Fibroblast of villous mesenchyme (primary cell): Measurements from ENCODE around the gene ERG. TPM values are rescaled to one million over a fixed set of nuclear protein-coding genes. Genes with fewer than 3 reads are reported as not detected.

Source experiments
- DNase-seq: peaks from one replicate; pipeline ENCODE4 v3.0.0-alpha.2; 2010; ENCODE audit warnings: low read depth
- H3K4me3 ChIP-seq: 2 replicates; pipeline ENCODE4 v1.5.1; 2011; ENCODE audit warnings: low read depth, mild to moderate bottlenecking, low read length
- CTCF ChIP-seq: IDR thresholded peaks from 2 replicates; pipeline ENCODE4 v1.5.1; 2012; ENCODE audit warnings: low read depth, mild to moderate bottlenecking, low read length; ENCODE audit not compliant: insufficient read depth
- total RNA-seq: library from RNA; depleted of rRNA; stranded (reverse); fragments of >200 nt; gene quantifications from 2 replicates; pipeline ENCODE4 v1.2.3, GENCODE V29; 2012

ERG gene
- total RNA-seq, 1 donor: not detected

GRCh38 chr21:38433471-38433870, 64.8 kb downstream of the ERG start:
- DNase-seq: no peak
- no peak overlapping the region for H3K4me3 ChIP-seq
- no peak for TF ChIP-seq CTCF

GRCh38 chr21:38430401-38430984, 67.8 kb downstream of the ERG start:
- H3K4me3 ChIP-seq: no peak overlapping the region
- no peak for TF ChIP-seq CTCF
- no peak for DNase-seq

DNA sequence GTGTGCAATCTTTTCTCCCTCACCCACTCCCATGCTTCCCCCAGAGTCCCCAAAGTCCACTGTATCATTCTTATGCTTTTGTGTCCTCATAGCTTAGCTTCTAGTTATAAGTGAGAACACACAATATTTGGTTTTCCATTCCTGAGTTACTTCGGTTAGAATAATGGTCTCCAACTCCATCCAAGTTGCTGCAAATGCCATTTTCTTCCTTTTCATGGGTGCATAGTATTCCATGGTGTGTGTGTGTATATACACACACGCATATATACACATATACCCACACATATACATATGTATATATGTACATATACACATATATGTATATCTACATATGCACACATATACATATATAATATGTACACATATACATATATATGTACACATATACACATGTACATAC, 69.3 kb downstream of the ERG start:
- no peak for DNase-seq
- TF ChIP-seq CTCF: no peak
- H3K4me3 ChIP-seq: no peak overlapping the region

- no peak for TF ChIP-seq CTCF
- H3K4me3 ChIP-seq: no peak overlapping the region
- DNase-seq: no peak
These were observed 70.1 kb downstream of the ERG start for GRCh38 chr21:38428211-38428610.

- no peak for DNase-seq
These were observed 73.8 kb downstream of the ERG start for GRCh38 chr21:38424305-38425019.

GRCh38 chr21:38422082-38422481, 76.2 kb downstream of the ERG start:
- no peak for DNase-seq
- H3K4me3 ChIP-seq: no peak overlapping the region
- no peak for TF ChIP-seq CTCF

More at GRCh38 chr21:38424305-38425019, 73.8 kb downstream of the ERG start:
- TF ChIP-seq CTCF: no peak
- H3K4me3 ChIP-seq: no peak overlapping the region
